Astrocyte of the cerebellum (primary cell): Measurements from ENCODE around the gene HYLS1.

ENCODE experiments used
- DNase-seq: peaks from one replicate; pipeline ENCODE4 v3.0.0-alpha.2; 2011; ENCODE audit warnings: low read depth
- H3K4me3 ChIP-seq: 2 replicates; pipeline ENCODE4 v1.5.1; 2011; ENCODE audit warnings: mild to moderate bottlenecking, low read depth, low read length, moderate library complexity
- in situ Hi-C: cut with HindIII; loops from 2 replicates; pipeline ENCODE4 v1.10.0; 2017; ENCODE audit warnings: low sequenced_read_pairs
- TF ChIP-seq, protein P1 (sequence below): IDR thresholded peaks from 2 replicates; pipeline ENCODE4 v1.5.1; 2012; ENCODE audit warnings: low read length, low read depth, moderate library complexity, mild to moderate bottlenecking; ENCODE audit errors: missing control alignments

Gene HYLS1

DNA sequence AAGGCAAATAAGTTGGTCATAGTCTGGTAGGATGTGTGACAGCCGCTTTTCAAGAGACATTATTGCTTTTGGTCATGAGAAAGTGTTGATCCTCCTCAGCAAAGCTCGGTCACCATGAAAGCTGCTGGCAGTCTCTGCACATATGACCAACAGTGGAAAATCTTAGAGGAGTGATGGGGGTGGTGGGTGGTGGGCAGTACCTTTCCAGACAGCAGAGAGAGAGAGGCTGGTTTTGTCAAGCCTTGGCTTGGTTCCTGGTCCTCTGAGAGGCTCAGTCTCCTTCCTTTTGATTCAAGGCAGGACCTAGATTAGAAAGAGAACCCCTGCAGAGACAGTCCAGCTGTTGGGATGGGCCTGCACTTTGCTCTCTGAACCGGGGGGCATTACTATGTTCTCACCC, 38.3 kb downstream of the HYLS1 start:
- in situ Hi-C loops = no loop called here
- TF ChIP-seq, protein P1, sequence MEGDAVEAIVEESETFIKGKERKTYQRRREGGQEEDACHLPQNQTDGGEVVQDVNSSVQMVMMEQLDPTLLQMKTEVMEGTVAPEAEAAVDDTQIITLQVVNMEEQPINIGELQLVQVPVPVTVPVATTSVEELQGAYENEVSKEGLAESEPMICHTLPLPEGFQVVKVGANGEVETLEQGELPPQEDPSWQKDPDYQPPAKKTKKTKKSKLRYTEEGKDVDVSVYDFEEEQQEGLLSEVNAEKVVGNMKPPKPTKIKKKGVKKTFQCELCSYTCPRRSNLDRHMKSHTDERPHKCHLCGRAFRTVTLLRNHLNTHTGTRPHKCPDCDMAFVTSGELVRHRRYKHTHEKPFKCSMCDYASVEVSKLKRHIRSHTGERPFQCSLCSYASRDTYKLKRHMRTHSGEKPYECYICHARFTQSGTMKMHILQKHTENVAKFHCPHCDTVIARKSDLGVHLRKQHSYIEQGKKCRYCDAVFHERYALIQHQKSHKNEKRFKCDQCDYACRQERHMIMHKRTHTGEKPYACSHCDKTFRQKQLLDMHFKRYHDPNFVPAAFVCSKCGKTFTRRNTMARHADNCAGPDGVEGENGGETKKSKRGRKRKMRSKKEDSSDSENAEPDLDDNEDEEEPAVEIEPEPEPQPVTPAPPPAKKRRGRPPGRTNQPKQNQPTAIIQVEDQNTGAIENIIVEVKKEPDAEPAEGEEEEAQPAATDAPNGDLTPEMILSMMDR = no peak
- no peak overlapping the region for H3K4me3 ChIP-seq
- no peak for DNase-seq

DNA sequence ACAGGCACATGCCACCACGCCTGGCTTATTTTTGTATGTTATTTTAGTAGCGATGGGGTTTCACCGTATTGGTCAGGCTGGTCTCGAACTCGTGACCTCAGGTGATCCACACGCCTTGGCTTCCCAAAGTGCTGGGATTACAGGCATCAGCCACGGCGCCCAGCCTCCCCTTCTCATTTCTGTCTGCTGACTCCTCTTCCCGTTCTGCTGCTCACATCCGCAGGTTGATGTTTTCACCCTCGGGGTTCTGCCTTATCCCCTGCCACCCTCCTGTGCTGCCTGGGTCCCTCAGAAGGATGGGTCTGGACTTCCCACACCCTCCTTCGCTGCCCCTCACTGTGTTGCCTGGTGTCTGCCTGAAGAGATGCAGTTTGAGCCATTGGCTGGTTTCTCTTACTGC, 39.2 kb downstream of the HYLS1 start:
- TF ChIP-seq, protein P1 = no peak
- no peak overlapping the region for H3K4me3 ChIP-seq
- in situ Hi-C loops = no loop called here
- DNase-seq = no peak

- no peak for DNase-seq
- in situ Hi-C loops = no loop called here
- TF ChIP-seq, protein P1 = no peak
Measured at GRCh38 chr11:125929445-125930075, 42.1 kb downstream of the HYLS1 start.

GRCh38 chr11:125930076-125930450, 42.6 kb downstream of the HYLS1 start:
- DNase-seq = no peak
- in situ Hi-C loops = no loop called here
- H3K4me3 ChIP-seq = no peak overlapping the region
- TF ChIP-seq, protein P1 = no peak

More at GRCh38 chr11:125929445-125930075, 42.1 kb downstream of the HYLS1 start:
- no peak overlapping the region for H3K4me3 ChIP-seq

- in situ Hi-C loops = no loop called here
- TF ChIP-seq, protein P1 = no peak
- no peak overlapping the region for H3K4me3 ChIP-seq
- DNase-seq = no peak
Measured at GRCh38 chr11:125931116-125931515, 43.6 kb downstream of the HYLS1 start.

GRCh38 chr11:125931668-125932067, 44.2 kb downstream of the HYLS1 start:
- H3K4me3 ChIP-seq = no peak overlapping the region
- in situ Hi-C loops = no loop called here
- DNase-seq = no peak
- TF ChIP-seq, protein P1 = no peak
